Spleen (tissue), 11 donors: ENCODE results near the gene DHCR7. TPM values are rescaled to one million over a fixed set of nuclear protein-coding genes. Genes with fewer than 3 reads are reported as not detected.
A peak's percentile ranks its signal among the peaks of the same experiment; 100 is the strongest.

Experiments used
- DNase-seq: peaks from one replicate; pipeline ENCODE4 v3.0.0-alpha.2; 2020
- H3K27ac ChIP-seq, 8 donors: fragments of 200-600 bp; sonication (generic) in 7 of 8; 1 replicate in 4 of 8; 2 replicates in 4 of 8; pipeline versions ENCODE4 v1.5.0 to v1.8.0; 2016 to 2021; ENCODE audit warnings: inconsistent platforms in 4 of 8, mild to moderate bottlenecking in 4 of 8, moderate library complexity in 1 of 8
- H3K27me3 ChIP-seq, 7 donors: fragments of 200-600 bp; sonication (generic) in 6 of 7; replicated peaks in 1 of 7; 1 replicate in 4 of 7; 2 replicates in 3 of 7; pipeline versions ENCODE4 v1.5.0 to v1.8.0; 2016 to 2021; ENCODE audit warnings: inconsistent platforms in 3 of 7, mild to moderate bottlenecking in 1 of 7
- H3K36me3 ChIP-seq, 6 donors: fragments of 200-600 bp; sonication (generic) in 5 of 6; 1 replicate in 4 of 6; 2 replicates in 2 of 6; pipeline versions ENCODE4 v1.5.0 to v1.8.0; 2016 to 2021; ENCODE audit warnings: inconsistent platforms in 2 of 6
- H3K4me1 ChIP-seq, 6 donors: fragments of 200-600 bp; sonication (generic) in 5 of 6; 1 replicate in 3 of 6; 2 replicates in 3 of 6; pipeline versions ENCODE4 v1.5.0 to v1.8.0; 2016 to 2021; ENCODE audit warnings: inconsistent platforms in 3 of 6
- H3K4me3 ChIP-seq, 8 donors: fragments of 200-600 bp; sonication (generic) in 7 of 8; 1 replicate in 4 of 8; 2 replicates in 4 of 8; pipeline versions ENCODE4 v1.5.0 to v1.8.0; 2016 to 2021; ENCODE audit warnings: inconsistent platforms in 4 of 8, mild to moderate bottlenecking in 4 of 8, moderate library complexity in 2 of 8
- H3K9me3 ChIP-seq, 8 donors: fragments of 200-600 bp; sonication (generic) in 7 of 8; 1 replicate in 4 of 8; 2 replicates in 4 of 8; pipeline versions ENCODE4 v1.5.0 to v1.8.0; 2016 to 2021; ENCODE audit warnings: inconsistent platforms in 4 of 8
- POLR2A ChIP-seq, 3 donors: fragments of 450-650 bp; IDR thresholded peaks; one replicate each; pipeline ENCODE4 v1.5.1; 2017; ENCODE audit warnings: antibody characterized with exemption in 3 of 3, mild to moderate bottlenecking in 1 of 3
- POLR2AphosphoS5 ChIP-seq, 3 donors: sonication (generic); formaldehyde crosslinking; IDR thresholded peaks; one replicate each; pipeline ENCODE4 v1.5.1; 2017; ENCODE audit warnings: antibody characterized with exemption in 3 of 3
- WGBS, 5 donors: extraction: QIAGEN DNeasy Blood & Tissue Kit in 3 of 5; methylation state at CpG; one replicate each; pipeline versions ENCODE4 v1.1.5 to v1.1.7; 2013 to 2018; 5-methylcytosine and 5-hydroxymethylcytosine counted together
- intact Hi-C: fragments of 100-400 bp; cut with DNase I; formaldehyde crosslinking; loops from one replicate; pipeline ENCODE4 v1.15.0; 2023; ENCODE audit warnings: low total_unique reads
- polyA plus RNA-seq, 3 donors: library from polyadenylated mRNA; stranded (reverse); fragments of 200-250 nt; gene quantifications; one replicate each; pipeline ENCODE4 v1.2.1, GENCODE V29; 2013
- total RNA-seq, 7 donors: library from RNA; depleted of rRNA in 3 of 7; stranded (reverse); fragments of >200 nt in 3 of 7; fragmentation: NEBNext Ultra II Directional in 4 of 7; extraction: Animal tissue kit (Norgen Biotek cat#: 25700) in 4 of 7; gene quantifications; one replicate each; pipeline versions ENCODE4 v1.1.0 to v1.2.1, GENCODE V29; 2016 to 2021
- TF ChIP-seq, protein P1 (sequence below), 11 experiments: fragments of 200-600 bp in 7 of 11; fragments of 450-650 bp in 4 of 11; sonication (generic) in 4 of 11; IDR thresholded peaks in 8 of 11; conservative IDR thresholded peaks in 3 of 11; 1 replicate in 7 of 11; 2 replicates in 4 of 11; pipeline versions ENCODE4 v1.4.0 to v1.8.0; 2016 to 2021; ENCODE audit warnings: antibody characterized with exemption in 11 of 11, inconsistent platforms in 4 of 11, mild to moderate bottlenecking in 1 of 11
- donor health status: healthy with polysubstance abuse.
- donor health status: DM: no; HTN: no; CAD: no; lungs with moderate emphysema.
- donor health status: DM: no; HTN: no; CAD: no.
- donor health status: Bipolar disorder and iron deficiency.
- donor health status: healthy.
- donor health status: DM: no; HTN: no; CAD: no.
- donor health status: DM: yes; HTN: yes; CAD: no.

The DHCR7 gene
- total and polyA plus RNA-seq, 10 donors, result 3.6 to 26.4 (median 14.3) TPM

DNA sequence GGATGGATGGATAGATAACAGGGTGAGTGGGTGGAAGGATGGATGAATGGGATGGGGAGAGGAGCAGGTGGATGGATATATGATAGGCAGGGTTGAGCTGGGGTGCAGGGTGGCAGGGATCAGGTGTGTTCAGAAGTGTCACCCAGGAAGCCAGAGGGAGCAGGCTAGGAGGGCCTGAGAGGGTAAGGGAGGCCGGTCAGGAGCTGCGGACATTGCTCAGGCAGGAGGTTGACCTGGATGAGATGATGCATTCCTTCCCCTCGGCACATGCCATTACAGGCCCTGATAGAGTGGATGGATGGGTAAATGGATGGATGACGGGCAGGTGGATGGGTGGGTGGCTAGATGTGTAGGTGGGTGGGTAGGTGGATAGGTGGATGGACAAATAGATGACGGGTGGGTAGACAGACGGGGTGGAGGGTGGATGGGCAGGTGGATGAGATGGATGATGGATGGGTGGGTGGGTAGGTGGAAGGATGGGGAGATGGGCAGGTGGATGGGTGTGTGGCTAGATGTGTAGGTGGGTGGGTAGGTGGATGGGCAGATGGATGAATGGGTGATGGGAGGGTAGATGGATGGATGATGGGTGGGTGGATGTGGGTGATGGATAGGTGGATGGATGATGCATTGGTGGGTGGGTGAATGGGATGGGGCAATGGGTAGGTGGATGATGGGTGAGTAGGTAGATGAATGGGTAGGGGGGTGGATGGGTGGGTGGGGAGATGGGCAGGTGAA lies 8.0 kb downstream of the DHCR7 start:
- H3K27ac ChIP-seq, result no peak overlapping the region
- H3K9me3 ChIP-seq, result no peaks in the 10 kb centered on the region
- H3K27me3 ChIP-seq, result no peaks in the 10 kb centered on the region
- H3K36me3 ChIP-seq, result peaks cover 0 to 100% (median 66%) of the 10 kb centered on the region in 6 donors
- WGBS, 5 donors, result 95 to 97% (median 96%) methylated on average over 6 of the region's 6 CpGs
- TF ChIP-seq, protein P1, sequence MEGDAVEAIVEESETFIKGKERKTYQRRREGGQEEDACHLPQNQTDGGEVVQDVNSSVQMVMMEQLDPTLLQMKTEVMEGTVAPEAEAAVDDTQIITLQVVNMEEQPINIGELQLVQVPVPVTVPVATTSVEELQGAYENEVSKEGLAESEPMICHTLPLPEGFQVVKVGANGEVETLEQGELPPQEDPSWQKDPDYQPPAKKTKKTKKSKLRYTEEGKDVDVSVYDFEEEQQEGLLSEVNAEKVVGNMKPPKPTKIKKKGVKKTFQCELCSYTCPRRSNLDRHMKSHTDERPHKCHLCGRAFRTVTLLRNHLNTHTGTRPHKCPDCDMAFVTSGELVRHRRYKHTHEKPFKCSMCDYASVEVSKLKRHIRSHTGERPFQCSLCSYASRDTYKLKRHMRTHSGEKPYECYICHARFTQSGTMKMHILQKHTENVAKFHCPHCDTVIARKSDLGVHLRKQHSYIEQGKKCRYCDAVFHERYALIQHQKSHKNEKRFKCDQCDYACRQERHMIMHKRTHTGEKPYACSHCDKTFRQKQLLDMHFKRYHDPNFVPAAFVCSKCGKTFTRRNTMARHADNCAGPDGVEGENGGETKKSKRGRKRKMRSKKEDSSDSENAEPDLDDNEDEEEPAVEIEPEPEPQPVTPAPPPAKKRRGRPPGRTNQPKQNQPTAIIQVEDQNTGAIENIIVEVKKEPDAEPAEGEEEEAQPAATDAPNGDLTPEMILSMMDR (IDR thresholded peaks at IDR 0.05 in 8 of 11, conservative IDR thresholded peaks at IDR 0.05 in 3 of 11), result no peak
- intact Hi-C loops, result no loop called here
- no peak for DNase-seq
- H3K4me1 ChIP-seq, result peaks cover 0 to 18% (median 3%) of the 10 kb centered on the region in 6 donors
- no peak overlapping the region for H3K4me3 ChIP-seq

DNA sequence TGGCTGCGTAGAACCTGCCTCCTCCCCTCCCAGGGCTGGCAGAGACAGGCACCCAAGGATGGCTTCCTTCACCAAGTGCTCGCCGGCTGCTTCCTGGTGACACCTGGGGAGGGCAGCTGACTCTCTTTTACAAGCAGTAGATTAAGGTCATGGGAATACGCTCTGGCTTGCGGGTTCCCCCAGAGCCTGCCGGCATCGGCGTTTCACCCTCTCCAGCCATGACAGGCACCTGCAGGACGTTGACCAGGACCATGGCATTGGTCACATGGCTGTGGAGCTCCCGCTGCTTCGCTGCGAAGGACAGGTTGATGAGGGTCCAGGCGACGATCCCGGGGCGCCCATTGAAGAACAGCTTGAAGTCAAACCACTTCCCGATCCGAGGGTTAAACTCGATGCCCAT lies 9.5 kb downstream of the DHCR7 start:
- no peak for DNase-seq
- intact Hi-C loops, result no loop called here

DNA sequence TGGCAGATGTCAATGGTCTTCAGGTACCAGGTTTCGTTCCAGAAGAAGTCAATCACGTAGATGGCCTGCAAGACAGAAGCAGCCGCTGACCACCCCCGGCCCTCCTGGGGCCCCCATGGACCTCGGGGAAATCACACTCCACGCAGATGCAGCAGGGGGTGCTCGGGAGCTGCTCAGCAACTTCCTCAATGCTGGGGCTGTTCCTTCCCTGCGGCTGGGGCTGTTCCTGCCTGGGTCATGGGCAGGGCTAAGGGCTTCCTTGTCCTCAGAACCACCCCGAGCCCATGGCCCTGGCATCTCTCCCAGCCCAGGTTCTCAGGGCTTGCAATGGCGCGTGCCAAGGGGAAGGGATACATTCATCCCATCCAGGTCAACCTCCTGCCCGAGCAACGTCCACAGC lies 10.3 kb downstream of the DHCR7 start:
- WGBS, 5 donors, result 60 to 77% (median 63%) methylated on average over 10 to 13 of the region's 13 CpGs
- Histone ChIP-seq H3K27me3 (no peaks in the 10 kb centered on the region), H3K4me3 (no peak overlapping the region), H3K9me3 (no peaks in the 10 kb centered on the region), H3K36me3 (peaks cover 0 to 91% (median 59%) of the 10 kb centered on the region in 6 donors), H3K27ac (no peak overlapping the region), H3K4me1 (peaks cover 0 to 39% (median 17%) of the 10 kb centered on the region in 6 donors)
- intact Hi-C loops, result no loop called here
- no peak for DNase-seq
- peak; percentile 24 to 56 (median 43) for TF ChIP-seq POLR2AphosphoS5 (IDR thresholded peaks at IDR 0.05)
- TF ChIP-seq, protein P1 (IDR thresholded peaks at IDR 0.05 in 8 of 11, conservative IDR thresholded peaks at IDR 0.05 in 3 of 11), result peak in 5 of 11 experiments; percentile 24 to 37 (median 32)
- no peak for TF ChIP-seq POLR2A (IDR thresholded peaks at IDR 0.05)

More for the DNA sequence above, 9.5 kb downstream of the DHCR7 start:
- peaks cover 0 to 99% (median 65%) of the 10 kb centered on the region in 6 donors for H3K36me3 ChIP-seq
- no peaks in the 10 kb centered on the region for H3K27me3 ChIP-seq
- peaks cover 0 to 31% (median 12%) of the 10 kb centered on the region in 6 donors for H3K4me1 ChIP-seq
- WGBS, 5 donors, result 94 to 98% (median 97%) methylated on average over 19 of the region's 19 CpGs
- no peak overlapping the region for H3K4me3 ChIP-seq
- TF ChIP-seq, protein P1 (IDR thresholded peaks at IDR 0.05 in 8 of 11, conservative IDR thresholded peaks at IDR 0.05 in 3 of 11), result no peak
- no peak for TF ChIP-seq POLR2A (IDR thresholded peaks at IDR 0.05)
- no peak for TF ChIP-seq POLR2AphosphoS5 (IDR thresholded peaks at IDR 0.05)
- H3K27ac ChIP-seq, result no peak overlapping the region
- H3K9me3 ChIP-seq, result no peaks in the 10 kb centered on the region

DNA sequence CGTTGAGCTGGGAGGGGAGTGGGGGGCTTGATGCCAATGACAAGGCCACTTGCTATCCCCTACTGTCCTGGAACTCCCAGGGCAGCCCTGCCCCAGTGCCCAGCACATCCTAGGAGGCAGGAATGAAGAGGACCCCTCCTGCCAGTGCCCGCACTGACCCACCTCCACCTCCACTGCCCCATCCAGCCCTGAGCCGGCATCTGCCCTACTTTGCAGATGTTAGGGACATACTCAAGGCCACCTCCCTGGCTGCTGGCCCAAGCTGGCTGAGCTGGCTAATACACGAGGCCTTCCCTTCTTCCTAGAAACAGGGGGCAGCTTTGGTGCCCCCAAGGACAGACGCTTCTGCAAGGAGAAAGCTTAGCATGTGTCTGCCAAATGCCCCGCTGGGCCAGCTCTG lies 10.8 kb downstream of the DHCR7 start:
- WGBS, 5 donors, result 77 to 89% (median 82%) methylated on average over 5 to 6 of the region's 6 CpGs
- no peak for DNase-seq
- peaks cover 0 to 86% (median 56%) of the 10 kb centered on the region in 6 donors for H3K36me3 ChIP-seq

More for the DNA sequence above, 10.8 kb downstream of the DHCR7 start:
- Histone ChIP-seq H3K27ac (no peak overlapping the region), H3K4me3 (no peak overlapping the region), H3K4me1 (peaks cover 0 to 43% (median 18%) of the 10 kb centered on the region in 6 donors), H3K9me3 (no peaks in the 10 kb centered on the region), H3K27me3 (no peaks in the 10 kb centered on the region)
- intact Hi-C loops, result no loop called here
- TF ChIP-seq POLR2AphosphoS5 (IDR thresholded peaks at IDR 0.05), result no peak
- TF ChIP-seq, protein P1 (IDR thresholded peaks at IDR 0.05 in 8 of 11, conservative IDR thresholded peaks at IDR 0.05 in 3 of 11), result no peak
- TF ChIP-seq POLR2A (IDR thresholded peaks at IDR 0.05), result no peak
